WERI-Rb-1 (cell line): ENCODE data around the gene SRL.
A peak's percentile ranks its signal among the peaks of the same experiment; 100 is the strongest.

ENCODE experiments used
- DNase-seq: peaks from one replicate; pipeline ENCODE4 v3.0.0-alpha.2; 2020
- H3K27ac ChIP-seq: fragments of 250-450 bp; sonication (Bioruptor Pico); 2 replicates; pipeline ENCODE4 v1.5.1; 2020; ENCODE audit warnings: mild to moderate bottlenecking, moderate library complexity
- H3K27me3 ChIP-seq: fragments of 250-450 bp; sonication (Bioruptor Pico); 2 replicates; pipeline ENCODE4 v1.5.1; 2021; ENCODE audit warnings: mild to moderate bottlenecking, low read depth, moderate library complexity; ENCODE audit not compliant: insufficient read depth, severe bottlenecking
- H3K36me3 ChIP-seq: fragments of 250-450 bp; sonication (Bioruptor Pico); 2 replicates; pipeline ENCODE4 v1.5.1; 2020; ENCODE audit warnings: mild to moderate bottlenecking, moderate library complexity
- H3K4me3 ChIP-seq: 2 replicates; pipeline ENCODE4 v1.5.1; 2011; ENCODE audit warnings: low read depth, mild to moderate bottlenecking, control low read depth, low read length
- H3K9me3 ChIP-seq: fragments of 250-450 bp; sonication (Bioruptor Pico); 2 replicates; pipeline ENCODE4 v1.5.1; 2021; ENCODE audit warnings: mild to moderate bottlenecking, moderate library complexity; ENCODE audit not compliant: severe bottlenecking
- TF ChIP-seq, protein P1 (sequence below): IDR thresholded peaks from 2 replicates; pipeline ENCODE4 v1.5.1; 2011; ENCODE audit warnings: low read depth, mild to moderate bottlenecking, control low read depth, inconsistent platforms, low read length

Gene SRL

GRCh38 chr16:4190712-4191333 is 51.1 kb downstream of the SRL start:
- DNase-seq, result no peak
- Histone ChIP-seq H3K27ac (no peak overlapping the region), H3K4me3 (no peak overlapping the region), H3K9me3 (no peaks in the 10 kb centered on the region), H3K36me3 (no peaks in the 10 kb centered on the region), H3K27me3 (no peaks in the 10 kb centered on the region)
- TF ChIP-seq, protein P1, sequence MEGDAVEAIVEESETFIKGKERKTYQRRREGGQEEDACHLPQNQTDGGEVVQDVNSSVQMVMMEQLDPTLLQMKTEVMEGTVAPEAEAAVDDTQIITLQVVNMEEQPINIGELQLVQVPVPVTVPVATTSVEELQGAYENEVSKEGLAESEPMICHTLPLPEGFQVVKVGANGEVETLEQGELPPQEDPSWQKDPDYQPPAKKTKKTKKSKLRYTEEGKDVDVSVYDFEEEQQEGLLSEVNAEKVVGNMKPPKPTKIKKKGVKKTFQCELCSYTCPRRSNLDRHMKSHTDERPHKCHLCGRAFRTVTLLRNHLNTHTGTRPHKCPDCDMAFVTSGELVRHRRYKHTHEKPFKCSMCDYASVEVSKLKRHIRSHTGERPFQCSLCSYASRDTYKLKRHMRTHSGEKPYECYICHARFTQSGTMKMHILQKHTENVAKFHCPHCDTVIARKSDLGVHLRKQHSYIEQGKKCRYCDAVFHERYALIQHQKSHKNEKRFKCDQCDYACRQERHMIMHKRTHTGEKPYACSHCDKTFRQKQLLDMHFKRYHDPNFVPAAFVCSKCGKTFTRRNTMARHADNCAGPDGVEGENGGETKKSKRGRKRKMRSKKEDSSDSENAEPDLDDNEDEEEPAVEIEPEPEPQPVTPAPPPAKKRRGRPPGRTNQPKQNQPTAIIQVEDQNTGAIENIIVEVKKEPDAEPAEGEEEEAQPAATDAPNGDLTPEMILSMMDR, result no peak

GRCh38 chr16:4190086-4190485 is 51.8 kb downstream of the SRL start:
- Histone ChIP-seq H3K4me3 (no peak overlapping the region), H3K36me3 (no peaks in the 10 kb centered on the region), H3K27ac (no peak overlapping the region), H3K9me3 (no peaks in the 10 kb centered on the region), H3K27me3 (no peaks in the 10 kb centered on the region)
- no peak for DNase-seq
- TF ChIP-seq, protein P1, result no peak

DNA sequence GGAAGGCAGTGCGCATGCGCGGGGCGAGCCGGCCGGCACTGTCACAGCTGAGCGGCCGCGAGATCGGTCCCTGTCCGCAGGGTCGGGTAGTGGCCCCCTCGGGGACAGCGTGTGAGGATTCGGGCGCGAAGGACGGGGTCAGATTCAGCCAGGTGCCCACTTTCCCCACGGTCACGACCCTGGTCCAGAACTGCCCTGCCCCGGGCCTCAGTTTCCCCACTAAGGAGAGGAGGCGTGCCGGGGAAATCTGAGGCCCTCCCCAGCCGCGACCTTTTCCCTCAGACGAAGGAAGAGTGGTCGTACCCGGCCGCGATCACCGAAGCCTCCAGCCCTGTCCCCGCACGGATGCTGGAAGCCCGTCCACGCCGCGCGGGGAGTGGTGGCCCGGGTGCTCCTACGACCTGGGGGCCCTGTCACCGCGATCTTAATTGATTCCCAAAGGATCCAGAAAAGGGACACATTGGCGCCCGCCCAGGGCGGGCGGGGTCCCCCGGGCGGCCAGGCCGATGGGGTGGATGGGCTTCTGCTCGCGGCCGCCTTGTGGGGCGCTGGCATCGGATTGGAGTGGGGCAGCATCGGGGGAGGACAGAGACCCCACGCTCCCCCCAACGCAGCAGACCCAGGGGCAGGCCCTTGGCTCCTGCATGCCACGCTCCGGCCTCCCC is 57.7 kb downstream of the SRL start:
- Histone ChIP-seq H3K36me3 (no peaks in the 10 kb centered on the region), H3K27ac (peak overlapping the region; percentile 82), H3K4me3 (peak overlapping the region; percentile 50), H3K9me3 (no peaks in the 10 kb centered on the region), H3K27me3 (no peaks in the 10 kb centered on the region)
- TF ChIP-seq, protein P1, result no peak
- no peak for DNase-seq

DNA sequence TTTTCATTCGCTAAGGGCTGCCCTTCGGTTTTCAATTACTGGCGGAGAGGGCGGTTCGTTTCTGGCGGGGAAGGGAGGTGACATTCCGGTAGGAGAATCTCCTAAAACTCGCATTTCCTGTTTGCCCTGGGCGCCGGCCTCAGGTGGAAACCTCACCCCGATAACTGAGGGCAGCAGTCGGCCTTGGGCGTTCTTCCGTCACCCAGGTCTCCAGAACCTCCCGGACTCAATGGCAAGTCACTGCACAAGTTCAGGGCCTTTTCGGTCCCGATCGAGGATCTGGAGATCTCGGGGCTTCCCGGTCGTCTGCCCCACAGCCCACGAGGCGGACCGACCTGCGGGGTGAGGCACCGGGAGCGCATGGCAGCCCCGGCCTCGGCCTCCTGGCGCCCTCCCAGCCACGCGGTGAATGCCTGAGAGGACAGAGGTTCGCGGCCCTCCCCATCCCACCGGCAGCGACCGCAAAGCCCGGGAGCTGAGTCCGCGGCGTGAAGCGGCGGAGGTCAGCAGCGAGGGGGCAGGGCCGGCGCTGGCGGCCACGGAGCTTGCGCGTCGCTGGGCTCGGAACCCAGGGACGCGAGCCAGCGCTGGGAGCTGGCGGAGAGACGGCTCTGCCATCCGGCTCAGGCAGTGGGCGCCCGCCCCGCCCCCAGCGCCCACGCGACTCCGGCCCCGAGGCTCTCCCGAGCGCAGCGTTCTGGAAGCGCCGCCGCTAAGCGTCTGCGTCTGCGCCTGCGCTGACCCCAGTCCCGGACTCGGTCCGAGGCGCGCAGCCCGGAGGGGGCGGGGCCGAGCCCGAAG is 58.4 kb downstream of the SRL start:
- no peaks in the 10 kb centered on the region for H3K9me3 ChIP-seq
- DNase-seq, result peak; percentile 93
- TF ChIP-seq, protein P1, result no peak
- no peaks in the 10 kb centered on the region for H3K27me3 ChIP-seq
- H3K36me3 ChIP-seq, result no peaks in the 10 kb centered on the region
- peak overlapping the region; percentile 50 for H3K4me3 ChIP-seq
- peak overlapping the region; percentile 82 for H3K27ac ChIP-seq

- H3K4me3 ChIP-seq, result no peak overlapping the region
- no peaks in the 10 kb centered on the region for H3K36me3 ChIP-seq
- H3K9me3 ChIP-seq, result no peaks in the 10 kb centered on the region
- no peak overlapping the region; the same call in 1 of the 2 replicates for H3K27ac ChIP-seq
- H3K27me3 ChIP-seq, result no peaks in the 10 kb centered on the region
- no peak for DNase-seq
- TF ChIP-seq, protein P1, result no peak
Measured at GRCh38 chr16:4182581-4183236, 59.2 kb downstream of the SRL start.
